Gastroesophageal sphincter (tissue), 4 donors: ENCODE data around the gene RNF8. TPM values are rescaled to one million over a fixed set of nuclear protein-coding genes. Genes with fewer than 3 reads are reported as not detected.

Experiments
- ATAC-seq: fragments of 150-250 bp; one replicate; pipeline ENCODE4 v1.9.1; 2016; ENCODE audit warnings: mild to moderate bottlenecking, moderate library complexity
- H3K27ac ChIP-seq, 4 donors: fragments of 200-600 bp; sonication (generic) in 3 of 4; 1 replicate in 3 of 4; 2 replicates in 1 of 4; pipeline ENCODE4 v1.5.1; 2016 to 2019
- H3K27me3 ChIP-seq: fragments of 200-600 bp; sonication (generic); one replicate; pipeline ENCODE4 v1.5.1; 2019
- H3K36me3 ChIP-seq, 2 donors: fragments of 200-600 bp; sonication (generic); one replicate each; pipeline ENCODE4 v1.5.1; 2019; ENCODE audit warnings: control low read depth in 1 of 2
- H3K4me1 ChIP-seq, 3 donors: fragments of 200-600 bp; sonication (generic); 1 replicate in 2 of 3; 2 replicates in 1 of 3; pipeline ENCODE4 v1.5.1; 2016 to 2019; ENCODE audit warnings: control low read depth in 2 of 3
- H3K4me3 ChIP-seq, 2 donors: fragments of 200-600 bp; sonication (generic); one replicate each; pipeline ENCODE4 v1.5.1; 2019; ENCODE audit warnings: mild to moderate bottlenecking in 1 of 2, moderate library complexity in 1 of 2
- H3K9me3 ChIP-seq, 3 donors: fragments of 200-600 bp; sonication (generic); one replicate each; pipeline ENCODE4 v1.5.1; 2017 to 2019; ENCODE audit warnings: control low read depth in 2 of 3
- EP300 ChIP-seq: sonication (generic); formaldehyde crosslinking; IDR thresholded peaks from one replicate; pipeline ENCODE4 v1.6.1; 2017; ENCODE audit warnings: antibody characterized with exemption, mild to moderate bottlenecking
- POLR2A ChIP-seq, 2 donors: fragments of 450-650 bp; IDR thresholded peaks; one replicate each; pipeline ENCODE4 v1.6.1; 2017; ENCODE audit warnings: antibody characterized with exemption in 2 of 2, mild to moderate bottlenecking in 2 of 2, moderate library complexity in 1 of 2
- POLR2AphosphoS5 ChIP-seq: sonication (generic); formaldehyde crosslinking; IDR thresholded peaks from one replicate; pipeline ENCODE4 v1.6.1; 2017; ENCODE audit warnings: antibody characterized with exemption
- WGBS, 2 donors: methylation state at CpG; one replicate each; pipeline ENCODE4 v1.1.5; 2018; ENCODE audit warnings: low coverage in 1 of 2; 5-methylcytosine and 5-hydroxymethylcytosine counted together
- total RNA-seq, 4 donors: library from RNA; depleted of rRNA; stranded (reverse); fragments of >200 nt; gene quantifications; one replicate each; pipeline ENCODE4 v1.1.0, GENCODE V29; 2016
- TF ChIP-seq, protein P1 (sequence below), 4 experiments: fragments of 200-600 bp in 2 of 4; fragments of 450-650 bp in 2 of 4; sonication (generic) in 1 of 4; IDR thresholded peaks; one replicate each; pipeline ENCODE4 v1.5.1; 2017 to 2019; ENCODE audit warnings: antibody characterized with exemption in 4 of 4, mild to moderate bottlenecking in 2 of 4, moderate library complexity in 2 of 4

The RNF8 gene
- total RNA-seq, 4 donors from 2014 or later, result 10.0 to 21.5 (median 16.0) TPM

DNA sequence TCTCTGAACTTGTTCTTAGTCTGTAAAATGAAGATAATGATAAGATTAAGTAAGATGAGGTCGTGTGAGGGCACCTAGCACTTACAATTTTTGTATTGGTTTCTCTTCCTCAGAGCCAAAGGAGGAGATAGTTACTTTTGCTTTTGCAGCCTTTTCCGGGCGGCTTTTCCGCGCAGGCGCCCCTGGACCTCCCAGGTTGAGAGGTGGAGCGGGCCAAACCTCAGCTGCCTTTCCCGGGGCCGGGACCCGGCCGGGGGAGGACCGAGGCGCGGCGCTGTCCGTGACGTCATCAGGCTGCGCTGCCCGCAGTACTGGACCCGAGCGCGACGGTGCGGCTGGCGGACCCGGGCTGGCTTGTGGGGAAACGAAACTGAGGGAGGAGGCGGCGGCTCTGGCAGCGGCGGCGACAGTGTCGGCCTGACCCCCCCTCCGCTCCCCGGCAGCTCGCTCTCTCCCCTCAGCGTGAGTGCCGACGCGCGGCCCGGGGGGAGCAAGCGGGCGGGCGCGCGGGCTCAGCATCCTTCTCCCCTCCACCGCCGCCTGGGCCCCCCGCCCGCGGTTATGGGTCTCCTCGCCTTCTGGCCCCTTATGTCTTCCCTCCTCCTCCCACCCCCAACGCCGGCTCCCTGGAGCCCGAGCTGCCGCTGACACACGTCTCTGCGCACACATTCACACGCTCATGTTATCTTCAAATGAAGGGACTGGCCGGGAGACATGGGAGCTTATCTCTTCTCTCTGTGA lies 79.3 kb downstream of the RNF8 start, which contains the start of gene CMTR1:
Gene CMTR1, plus strand, starts transcription at position 306 of the 741 bp plus-strand sequence. CDS start 2,409 bp downstream, outside the sequence.
- Histone ChIP-seq H3K27ac (peak within 1 kb of the TSS; percentile 81 to 97 (median 94)), H3K4me1 (peaks cover 3 to 35% (median 8%) of the 10 kb centered on the region in 3 donors), H3K27me3 (no peaks in the 10 kb centered on the region), H3K36me3 (peaks cover 0 to 28% of the 10 kb centered on the region in 2 donors), H3K4me3 (peak within 1 kb of the TSS; percentile 76 to 91), H3K9me3 (no peaks in the 10 kb centered on the region)
- peak; percentile 99 for ATAC-seq
- TF ChIP-seq, protein P1, sequence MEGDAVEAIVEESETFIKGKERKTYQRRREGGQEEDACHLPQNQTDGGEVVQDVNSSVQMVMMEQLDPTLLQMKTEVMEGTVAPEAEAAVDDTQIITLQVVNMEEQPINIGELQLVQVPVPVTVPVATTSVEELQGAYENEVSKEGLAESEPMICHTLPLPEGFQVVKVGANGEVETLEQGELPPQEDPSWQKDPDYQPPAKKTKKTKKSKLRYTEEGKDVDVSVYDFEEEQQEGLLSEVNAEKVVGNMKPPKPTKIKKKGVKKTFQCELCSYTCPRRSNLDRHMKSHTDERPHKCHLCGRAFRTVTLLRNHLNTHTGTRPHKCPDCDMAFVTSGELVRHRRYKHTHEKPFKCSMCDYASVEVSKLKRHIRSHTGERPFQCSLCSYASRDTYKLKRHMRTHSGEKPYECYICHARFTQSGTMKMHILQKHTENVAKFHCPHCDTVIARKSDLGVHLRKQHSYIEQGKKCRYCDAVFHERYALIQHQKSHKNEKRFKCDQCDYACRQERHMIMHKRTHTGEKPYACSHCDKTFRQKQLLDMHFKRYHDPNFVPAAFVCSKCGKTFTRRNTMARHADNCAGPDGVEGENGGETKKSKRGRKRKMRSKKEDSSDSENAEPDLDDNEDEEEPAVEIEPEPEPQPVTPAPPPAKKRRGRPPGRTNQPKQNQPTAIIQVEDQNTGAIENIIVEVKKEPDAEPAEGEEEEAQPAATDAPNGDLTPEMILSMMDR (IDR thresholded peaks at IDR 0.05), result peak in 2 of 4 experiments; percentile 15 to 26
- TF ChIP-seq POLR2A (IDR thresholded peaks at IDR 0.05) (peak; percentile 82 to 83), POLR2AphosphoS5 (peak; percentile 93), EP300 (no peak)
- WGBS, 2 donors, result 0% methylated on average over 1 of the region's 61 CpGs

DNA sequence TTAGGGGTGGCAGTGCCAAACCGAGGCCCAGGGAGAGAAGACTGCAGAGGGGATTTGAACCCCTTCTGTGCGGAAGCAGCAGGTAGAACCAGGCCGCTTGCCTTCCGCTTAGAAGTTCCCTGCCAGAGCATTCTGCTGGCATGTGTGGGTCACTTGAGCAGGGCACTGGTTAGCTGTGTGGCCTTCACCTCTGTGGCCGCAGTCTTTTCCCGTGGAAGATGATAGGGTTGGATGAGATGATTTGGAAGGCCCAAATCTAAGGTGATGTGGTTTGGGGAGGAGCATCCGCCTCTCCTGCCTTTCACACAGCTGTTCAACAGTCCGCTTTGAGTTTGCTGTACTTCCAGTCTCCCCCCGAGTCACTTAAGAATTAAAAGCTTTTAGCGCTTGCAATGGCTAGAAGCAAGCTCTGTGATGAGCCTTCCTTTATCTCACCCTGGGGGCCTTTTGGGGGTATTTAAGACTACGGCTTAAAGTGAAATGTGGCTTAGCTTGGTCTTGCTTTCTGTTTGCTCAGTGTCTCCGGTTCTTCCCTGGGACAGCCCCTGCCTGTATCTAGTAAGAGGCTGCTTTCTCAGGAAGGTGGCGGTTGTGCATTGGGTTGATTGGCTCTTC lies 80.0 kb downstream of the RNF8 start:
- TF ChIP-seq POLR2A (IDR thresholded peaks at IDR 0.05) (no peak), POLR2AphosphoS5 (no peak), EP300 (no peak)
- TF ChIP-seq, protein P1 (IDR thresholded peaks at IDR 0.05), result no peak
- no peak for ATAC-seq
- Histone ChIP-seq H3K27ac (peak overlapping the region; percentile 81 to 97 (median 94)), H3K27me3 (no peaks in the 10 kb centered on the region), H3K4me1 (peaks cover 3 to 41% (median 8%) of the 10 kb centered on the region in 3 donors), H3K36me3 (peaks cover 0 to 35% of the 10 kb centered on the region in 2 donors), H3K4me3 (peak overlapping the region; percentile 76 to 91), H3K9me3 (no peaks in the 10 kb centered on the region)
- WGBS, 2 donors, result 7 to 9% methylated on average over 6 to 12 of the region's 13 CpGs

DNA sequence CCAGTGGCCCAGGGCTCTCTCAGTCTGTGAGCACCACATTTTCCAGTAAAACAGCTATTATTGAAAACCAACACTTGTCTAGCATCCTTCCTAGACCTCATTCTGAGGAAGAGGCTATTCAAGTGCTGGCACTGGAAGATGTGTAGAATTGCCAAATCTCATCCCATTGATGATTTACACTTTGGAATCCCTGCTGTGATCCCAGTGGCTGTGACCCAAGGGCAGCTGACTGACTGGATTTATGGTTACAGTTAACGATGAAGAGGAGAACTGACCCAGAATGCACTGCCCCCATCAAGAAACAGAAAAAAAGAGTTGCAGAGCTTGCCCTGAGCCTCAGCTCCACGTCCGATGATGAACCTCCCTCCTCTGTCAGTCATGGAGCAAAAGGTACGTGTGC lies 81.6 kb downstream of the RNF8 start:
- TF ChIP-seq, protein P1 (IDR thresholded peaks at IDR 0.05), result no peak
- no peak overlapping the region for H3K4me3 ChIP-seq
- peaks cover 3 to 48% (median 8%) of the 10 kb centered on the region in 3 donors for H3K4me1 ChIP-seq
- no peak for ATAC-seq
- peaks cover 0 to 51% of the 10 kb centered on the region in 2 donors for H3K36me3 ChIP-seq
- H3K27me3 ChIP-seq, result no peaks in the 10 kb centered on the region
- no peak overlapping the region for H3K27ac ChIP-seq
- 57% methylated on average over 1 to 4 of the region's 4 CpGs for WGBS, 2 donors
- no peaks in the 10 kb centered on the region for H3K9me3 ChIP-seq

DNA sequence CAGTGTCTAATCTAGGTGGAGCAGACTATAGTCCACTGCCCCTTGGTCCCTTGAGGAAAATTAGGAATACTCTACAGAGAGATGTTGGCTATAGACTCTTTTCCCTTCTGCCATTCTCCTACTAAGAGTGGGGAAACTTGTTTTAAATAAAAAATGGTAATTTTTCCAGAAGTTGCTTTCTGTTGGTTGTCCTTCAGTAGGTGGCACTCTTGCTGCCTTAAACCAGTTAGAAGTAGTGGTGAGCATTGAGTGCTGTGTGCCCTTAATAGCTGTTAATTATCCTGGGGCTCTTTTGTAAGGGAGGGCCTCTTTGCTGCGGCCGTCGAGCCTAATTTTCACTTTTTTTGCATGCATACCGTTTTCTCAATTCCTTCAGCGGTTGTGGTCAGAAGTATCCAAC lies 82.0 kb downstream of the RNF8 start:
- TF ChIP-seq EP300, result no peak
- no peak for TF ChIP-seq POLR2A (IDR thresholded peaks at IDR 0.05)
- no peak for TF ChIP-seq POLR2AphosphoS5
- TF ChIP-seq, protein P1 (IDR thresholded peaks at IDR 0.05), result no peak
- 72 to 97% methylated on average over 5 of the region's 5 CpGs for WGBS, 2 donors
- ATAC-seq, result no peak

More for the DNA sequence above, 82.0 kb downstream of the RNF8 start:
- H3K9me3 ChIP-seq, result no peaks in the 10 kb centered on the region
- no peak overlapping the region for H3K4me3 ChIP-seq
- H3K27me3 ChIP-seq, result no peaks in the 10 kb centered on the region
- H3K36me3 ChIP-seq, result peaks cover 0 to 55% of the 10 kb centered on the region in 2 donors
- no peak overlapping the region for H3K27ac ChIP-seq
- H3K4me1 ChIP-seq, result peaks cover 3 to 48% (median 8%) of the 10 kb centered on the region in 3 donors
